ENCODE results near the gene PGAM2. TPM values are rescaled to one million over a fixed set of nuclear protein-coding genes. Genes with fewer than 3 reads are reported as not detected.

The PGAM2 gene
- polyA plus RNA-seq, 2 of the 4 experiments (the other 2 are of a cell fraction): not detected

GRCh38 chr7:44079331-44080021, 14.1 kb upstream of the PGAM2 start:
- Histone ChIP-seq H3K4me3 (no peak overlapping the region), H3K27ac (no peak overlapping the region), H3K4me2 (no peak overlapping the region), H3K4me1 (peaks cover 5% of the 10 kb centered on the region; the same call in 2 of the 3 replicates), H3K9me3 (no peaks in the 10 kb centered on the region)
- ATAC-seq (no peak), FAIRE-seq (no peak), DNase-seq (ENCODE audit: low read depth in 1 of 2, low spot score in 1 of 2) (no peak)
- POLR2A ChIA-PET: no interaction called here
- CTCF ChIA-PET: interaction anchor here (1.4 to 2.3 kb wide), 2 partner anchors 20 to 117 kb away, joined by 5 read pairs; no protein-coding TSS in a partner anchor
- TF ChIP-seq ZC3H11A (IDR thresholded peaks at IDR 0.05) (no peak), PBX3 (IDR thresholded peaks at IDR 0.05) (no peak), NFE2L2 (conservative IDR thresholded peaks at IDR 0.05; ENCODE audit: low read length) (no peak), ESRRA (IDR thresholded peaks at IDR 0.05; ENCODE audit: borderline replicate concordance, low read length) (no peak), HEYL (CRISPR knock-in tag; IDR thresholded peaks at IDR 0.05) (no peak), EHMT2 (IDR thresholded peaks at IDR 0.05; ENCODE audit: low read depth) (no peak), BCL3 (IDR thresholded peaks at IDR 0.05) (no peak), TFCP2L1 (CRISPR knock-in tag; IDR thresholded peaks at IDR 0.05) (no peak), CHD4 (IDR thresholded peaks at IDR 0.05; ENCODE audit: borderline replicate concordance) (no peak), USF2 (IDR thresholded peaks at IDR 0.05) (no peak), JUNB (IDR thresholded peaks at IDR 0.05) (no peak), TP53 (CRISPR knock-in tag; IDR thresholded peaks at IDR 0.05) (no peak), FOXS1 (CRISPR knock-in tag; IDR thresholded peaks at IDR 0.05) (no peak), CBX8 (IDR thresholded peaks at IDR 0.05) (no peak), SREBF2 (IDR thresholded peaks at IDR 0.05) (no peak), CBX2 (IDR thresholded peaks at IDR 0.05; ENCODE audit: borderline replicate concordance, low read depth) (no peak), HOXA7 (CRISPR knock-in tag; IDR thresholded peaks at IDR 0.05) (no peak), HES2 (IDR thresholded peaks at IDR 0.05) (no peak)
- WGBS (ENCODE audit: missing lambda C conversion rate): 95% methylated on average over 9 of the region's 11 CpGs

- TF ChIP-seq HOXB5 (CRISPR knock-in tag; IDR thresholded peaks at IDR 0.05) (no peak), PBX3 (IDR thresholded peaks at IDR 0.05) (no peak), FOSL2 (IDR thresholded peaks at IDR 0.05) (no peak), FOSL2 (CRISPR knock-in tag; IDR thresholded peaks at IDR 0.05) (no peak), HOXA7 (CRISPR knock-in tag; IDR thresholded peaks at IDR 0.05) (no peak), SMC3 (IDR thresholded peaks at IDR 0.05) (no peak), RARB (CRISPR knock-in tag; IDR thresholded peaks at IDR 0.05) (no peak), BCL3 (IDR thresholded peaks at IDR 0.05) (no peak), CHD4 (IDR thresholded peaks at IDR 0.05; ENCODE audit: borderline replicate concordance) (no peak), HOXB13 (CRISPR knock-in tag; IDR thresholded peaks at IDR 0.05; ENCODE audit: low read depth) (no peak), HMGXB4 (CRISPR knock-in tag; IDR thresholded peaks at IDR 0.05; ENCODE audit: borderline replicate concordance) (no peak), RFX5 (IDR thresholded peaks at IDR 0.05) (no peak)
- no peak for DNase-seq (ENCODE audit: low read depth in 1 of 2, low spot score in 1 of 2)
- 96% methylated on average over 5 of the region's 8 CpGs for WGBS (ENCODE audit: missing lambda C conversion rate)
- FAIRE-seq: no peak
- Histone ChIP-seq H3K4me1 (peaks cover 5% of the 10 kb centered on the region; the same call in 2 of the 3 replicates), H3K4me3 (no peak overlapping the region), H3K4me2 (no peak overlapping the region), H3K27ac (no peak overlapping the region), H3K9me3 (no peaks in the 10 kb centered on the region)
- no peak for ATAC-seq
- POLR2A ChIA-PET: interaction anchor here (0.9 kb wide), 1 partner anchor 45 kb away, joined by 3 read pairs; the partner anchor contains the start of gene POLD2
- CTCF ChIA-PET: interaction anchor here (0.7 to 1.4 kb wide), 2 partner anchors 10 to 118 kb away, joined by 3 to 5 read pairs; no protein-coding TSS in a partner anchor
Observed at GRCh38 chr7:44078521-44078920, 13.2 kb upstream of the PGAM2 start.
